SK-N-MC (cell line): ENCODE measurements around the gene TACC3.

ENCODE experiments used
- EZH2 ChIP-seq: fragments of 200-600 bp; sonication (generic); IDR thresholded peaks from one replicate; pipeline ENCODE4 v1.6.1; 2017; ENCODE audit warnings: antibody characterized with exemption
- FOXP2 ChIP-seq: optimal IDR thresholded peaks from 2 replicates; pipeline ENCODE3; 2011; ENCODE audit warnings: mild to moderate bottlenecking, moderate library complexity; ENCODE audit not compliant: insufficient read depth; ENCODE audit errors: extremely low read length, control extremely low read depth
- POLR2AphosphoS5 ChIP-seq: IDR thresholded peaks from 2 replicates; pipeline ENCODE4 v1.6.1; 2012; ENCODE audit warnings: mild to moderate bottlenecking, low read depth, low read length, borderline replicate concordance

GRCh38 chr4:1720163-1720983 is 948 bp upstream of the TACC3 start:
- TF ChIP-seq EZH2: no peak
- no peak for TF ChIP-seq POLR2AphosphoS5
- no peak for TF ChIP-seq FOXP2
